Endothelial cell of umbilical vein (primary cell): ENCODE data around the gene PCDH11Y.
"Not testable (repeated sequence)": the region's sequence is repeated elsewhere in the genome, so short reads cannot be mapped to it uniquely, and the experiment has no call there.

Experiments
- EZH2 ChIP-seq: IDR thresholded peaks from 2 replicates; pipeline ENCODE4 v1.6.1; 2012; ENCODE audit warnings: borderline replicate concordance, low read depth, mild to moderate bottlenecking, moderate library complexity, low read length, inconsistent platforms; ENCODE audit not compliant: severe bottlenecking
- FOS ChIP-seq: IDR thresholded peaks from 2 replicates; pipeline ENCODE4 v1.6.1; 2011; ENCODE audit warnings: mild to moderate bottlenecking, low read length, moderate library complexity, borderline replicate concordance; ENCODE audit not compliant: insufficient read depth
- POLR2A ChIP-seq: IDR thresholded peaks from 2 replicates; pipeline ENCODE4 v1.6.1; 2012; ENCODE audit warnings: low read depth, mild to moderate bottlenecking, control low read depth, low read length
- POLR2AphosphoS5 ChIP-seq: IDR thresholded peaks from 2 replicates; pipeline ENCODE4 v1.6.1; 2012; ENCODE audit warnings: low read depth, mild to moderate bottlenecking, control low read depth, low read length, moderate library complexity; ENCODE audit not compliant: insufficient read depth
- TF ChIP-seq, protein P1 (sequence below), 2 donors: IDR thresholded peaks; 1 replicate in 1 of 2; 2 replicates in 1 of 2; pipeline ENCODE4 v1.5.1; 2011; ENCODE audit warnings: low read length in 2 of 2, mild to moderate bottlenecking in 2 of 2, moderate library complexity in 2 of 2, control low read depth in 1 of 2, inconsistent platforms in 1 of 2, low read depth in 1 of 2; ENCODE audit not compliant: insufficient read depth in 1 of 2; ENCODE audit errors: extremely low read depth in 1 of 2
- TF ChIP-seq, protein P2 (sequence below): IDR thresholded peaks from 2 replicates; pipeline ENCODE4 v1.6.1; 2011; ENCODE audit not compliant: insufficient read depth, insufficient read length

DNA sequence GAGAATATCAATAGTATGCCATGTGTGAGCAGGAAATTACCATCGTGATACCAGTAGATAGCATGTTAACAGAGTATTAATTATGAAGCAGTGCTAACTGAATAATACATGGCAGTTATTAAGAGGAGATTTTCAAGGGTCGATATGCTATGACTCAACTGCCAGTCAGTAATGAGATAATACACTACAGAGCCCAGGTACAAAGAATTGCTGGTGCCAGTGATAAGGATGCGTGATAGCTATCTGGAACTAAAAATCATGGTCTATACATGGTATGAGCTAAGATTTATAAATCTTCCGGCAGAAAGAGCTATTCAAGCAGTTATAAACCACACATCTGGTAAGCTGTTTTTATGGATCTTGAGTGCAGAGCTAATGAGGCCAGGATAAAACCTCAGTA, 32.2 kb upstream of the PCDH11Y start:
- TF ChIP-seq, protein P1, sequence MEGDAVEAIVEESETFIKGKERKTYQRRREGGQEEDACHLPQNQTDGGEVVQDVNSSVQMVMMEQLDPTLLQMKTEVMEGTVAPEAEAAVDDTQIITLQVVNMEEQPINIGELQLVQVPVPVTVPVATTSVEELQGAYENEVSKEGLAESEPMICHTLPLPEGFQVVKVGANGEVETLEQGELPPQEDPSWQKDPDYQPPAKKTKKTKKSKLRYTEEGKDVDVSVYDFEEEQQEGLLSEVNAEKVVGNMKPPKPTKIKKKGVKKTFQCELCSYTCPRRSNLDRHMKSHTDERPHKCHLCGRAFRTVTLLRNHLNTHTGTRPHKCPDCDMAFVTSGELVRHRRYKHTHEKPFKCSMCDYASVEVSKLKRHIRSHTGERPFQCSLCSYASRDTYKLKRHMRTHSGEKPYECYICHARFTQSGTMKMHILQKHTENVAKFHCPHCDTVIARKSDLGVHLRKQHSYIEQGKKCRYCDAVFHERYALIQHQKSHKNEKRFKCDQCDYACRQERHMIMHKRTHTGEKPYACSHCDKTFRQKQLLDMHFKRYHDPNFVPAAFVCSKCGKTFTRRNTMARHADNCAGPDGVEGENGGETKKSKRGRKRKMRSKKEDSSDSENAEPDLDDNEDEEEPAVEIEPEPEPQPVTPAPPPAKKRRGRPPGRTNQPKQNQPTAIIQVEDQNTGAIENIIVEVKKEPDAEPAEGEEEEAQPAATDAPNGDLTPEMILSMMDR (IDR thresholded peaks at IDR 0.05; ENCODE audit: extremely low read depth in 1 of 2, insufficient read depth in 1 of 2, low read depth in 1 of 2, low read length in 2 of 2) = not testable (repeated sequence)
- TF ChIP-seq EZH2, POLR2AphosphoS5, POLR2A, FOS: not testable (repeated sequence)
- TF ChIP-seq, protein P2, sequence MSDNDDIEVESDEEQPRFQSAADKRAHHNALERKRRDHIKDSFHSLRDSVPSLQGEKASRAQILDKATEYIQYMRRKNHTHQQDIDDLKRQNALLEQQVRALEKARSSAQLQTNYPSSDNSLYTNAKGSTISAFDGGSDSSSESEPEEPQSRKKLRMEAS = not testable (repeated sequence)
